ENCODE measurements around the gene FGFBP1. TPM values are rescaled to one million over a fixed set of nuclear protein-coding genes. Genes with fewer than 3 reads are reported as not detected.
"Not testable (repeated sequence)": the region's sequence is repeated elsewhere in the genome, so short reads cannot be mapped to it uniquely, and the experiment has no call there.

Gene FGFBP1
- total RNA-seq, 1 donor from 2014 or later, result not detected

GRCh38 chr4:15947684-15948083, 9.1 kb upstream of the FGFBP1 start:
- intact Hi-C loops (cut with micrococcal nuclease), result no loop called here

GRCh38 chr4:15945516-15945915, 7.0 kb upstream of the FGFBP1 start:
- intact Hi-C loops (cut with micrococcal nuclease), result no loop called here

- intact Hi-C loops (cut with micrococcal nuclease), result no loop called here
Measured at GRCh38 chr4:15944895-15945294, 6.4 kb upstream of the FGFBP1 start.

GRCh38 chr4:15942283-15942682, 3.7 kb upstream of the FGFBP1 start:
- intact Hi-C loops (cut with micrococcal nuclease), result no loop called here

GRCh38 chr4:15938182-15938581, 358 bp downstream of the FGFBP1 start:
- intact Hi-C loops (cut with micrococcal nuclease), result no loop called here

GRCh38 chr4:15936495-15936894, 2.0 kb downstream of the FGFBP1 start:
- intact Hi-C loops (cut with micrococcal nuclease), result no loop called here

- intact Hi-C loops (cut with micrococcal nuclease), result no loop called here
Measured at GRCh38 chr4:15935504-15936402, 2.8 kb downstream of the FGFBP1 start.

GRCh38 chr4:15934259-15934658, 4.3 kb downstream of the FGFBP1 start:
- intact Hi-C loops (cut with micrococcal nuclease), result no loop called here

GRCh38 chr4:15931451-15932210, 6.9 kb downstream of the FGFBP1 start:
- intact Hi-C loops (cut with micrococcal nuclease), result no loop called here

GRCh38 chr4:15930314-15930713, 8.2 kb downstream of the FGFBP1 start:
- intact Hi-C loops (cut with micrococcal nuclease), result no loop called here

GRCh38 chr4:15929540-15929939, 9.0 kb downstream of the FGFBP1 start:
- intact Hi-C loops (cut with micrococcal nuclease), result no loop called here

- intact Hi-C loops (cut with micrococcal nuclease), result no loop called here
Measured at GRCh38 chr4:15928883-15929282, 9.7 kb downstream of the FGFBP1 start.

- intact Hi-C loops (cut with micrococcal nuclease), result no loop called here
Measured at GRCh38 chr4:15926486-15926885, 12.1 kb downstream of the FGFBP1 start.

GRCh38 chr4:15925830-15926229, 12.7 kb downstream of the FGFBP1 start:
- intact Hi-C loops (cut with micrococcal nuclease), result no loop called here

- intact Hi-C loops (cut with micrococcal nuclease), result no loop called here
Measured at GRCh38 chr4:15921592-15921932, 17.0 kb downstream of the FGFBP1 start.

GRCh38 chr4:15920723-15921591, 17.6 kb downstream of the FGFBP1 start:
- intact Hi-C loops (cut with micrococcal nuclease), result no loop called here

- intact Hi-C loops (cut with micrococcal nuclease), result no loop called here
Measured at GRCh38 chr4:15918484-15919129, 19.9 kb downstream of the FGFBP1 start.

GRCh38 chr4:15917297-15917696, 21.2 kb downstream of the FGFBP1 start:
- intact Hi-C loops (cut with micrococcal nuclease), result no loop called here

GRCh38 chr4:15916358-15916757, 22.2 kb downstream of the FGFBP1 start:
- intact Hi-C loops (cut with micrococcal nuclease), result not testable (repeated sequence)

GRCh38 chr4:15914736-15915135, 23.8 kb downstream of the FGFBP1 start:
- intact Hi-C loops (cut with micrococcal nuclease), result no loop called here

GRCh38 chr4:15914291-15914690, 24.2 kb downstream of the FGFBP1 start:
- intact Hi-C loops (cut with micrococcal nuclease), result no loop called here
